ENCODE measurements around the gene ARFGEF3. TPM values are rescaled to one million over a fixed set of nuclear protein-coding genes. Genes with fewer than 3 reads are reported as not detected.
"Not testable (repeated sequence)": the region's sequence is repeated elsewhere in the genome, so short reads cannot be mapped to it uniquely, and the experiment has no call there.

The ARFGEF3 gene, protein sequence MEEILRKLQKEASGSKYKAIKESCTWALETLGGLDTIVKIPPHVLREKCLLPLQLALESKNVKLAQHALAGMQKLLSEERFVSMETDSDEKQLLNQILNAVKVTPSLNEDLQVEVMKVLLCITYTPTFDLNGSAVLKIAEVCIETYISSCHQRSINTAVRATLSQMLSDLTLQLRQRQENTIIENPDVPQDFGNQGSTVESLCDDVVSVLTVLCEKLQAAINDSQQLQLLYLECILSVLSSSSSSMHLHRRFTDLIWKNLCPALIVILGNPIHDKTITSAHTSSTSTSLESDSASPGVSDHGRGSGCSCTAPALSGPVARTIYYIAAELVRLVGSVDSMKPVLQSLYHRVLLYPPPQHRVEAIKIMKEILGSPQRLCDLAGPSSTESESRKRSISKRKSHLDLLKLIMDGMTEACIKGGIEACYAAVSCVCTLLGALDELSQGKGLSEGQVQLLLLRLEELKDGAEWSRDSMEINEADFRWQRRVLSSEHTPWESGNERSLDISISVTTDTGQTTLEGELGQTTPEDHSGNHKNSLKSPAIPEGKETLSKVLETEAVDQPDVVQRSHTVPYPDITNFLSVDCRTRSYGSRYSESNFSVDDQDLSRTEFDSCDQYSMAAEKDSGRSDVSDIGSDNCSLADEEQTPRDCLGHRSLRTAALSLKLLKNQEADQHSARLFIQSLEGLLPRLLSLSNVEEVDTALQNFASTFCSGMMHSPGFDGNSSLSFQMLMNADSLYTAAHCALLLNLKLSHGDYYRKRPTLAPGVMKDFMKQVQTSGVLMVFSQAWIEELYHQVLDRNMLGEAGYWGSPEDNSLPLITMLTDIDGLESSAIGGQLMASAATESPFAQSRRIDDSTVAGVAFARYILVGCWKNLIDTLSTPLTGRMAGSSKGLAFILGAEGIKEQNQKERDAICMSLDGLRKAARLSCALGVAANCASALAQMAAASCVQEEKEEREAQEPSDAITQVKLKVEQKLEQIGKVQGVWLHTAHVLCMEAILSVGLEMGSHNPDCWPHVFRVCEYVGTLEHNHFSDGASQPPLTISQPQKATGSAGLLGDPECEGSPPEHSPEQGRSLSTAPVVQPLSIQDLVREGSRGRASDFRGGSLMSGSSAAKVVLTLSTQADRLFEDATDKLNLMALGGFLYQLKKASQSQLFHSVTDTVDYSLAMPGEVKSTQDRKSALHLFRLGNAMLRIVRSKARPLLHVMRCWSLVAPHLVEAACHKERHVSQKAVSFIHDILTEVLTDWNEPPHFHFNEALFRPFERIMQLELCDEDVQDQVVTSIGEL (N-terminal part only)
- total RNA-seq (9.6 TPM), polyA plus RNA-seq (1.3 TPM)

DNA sequence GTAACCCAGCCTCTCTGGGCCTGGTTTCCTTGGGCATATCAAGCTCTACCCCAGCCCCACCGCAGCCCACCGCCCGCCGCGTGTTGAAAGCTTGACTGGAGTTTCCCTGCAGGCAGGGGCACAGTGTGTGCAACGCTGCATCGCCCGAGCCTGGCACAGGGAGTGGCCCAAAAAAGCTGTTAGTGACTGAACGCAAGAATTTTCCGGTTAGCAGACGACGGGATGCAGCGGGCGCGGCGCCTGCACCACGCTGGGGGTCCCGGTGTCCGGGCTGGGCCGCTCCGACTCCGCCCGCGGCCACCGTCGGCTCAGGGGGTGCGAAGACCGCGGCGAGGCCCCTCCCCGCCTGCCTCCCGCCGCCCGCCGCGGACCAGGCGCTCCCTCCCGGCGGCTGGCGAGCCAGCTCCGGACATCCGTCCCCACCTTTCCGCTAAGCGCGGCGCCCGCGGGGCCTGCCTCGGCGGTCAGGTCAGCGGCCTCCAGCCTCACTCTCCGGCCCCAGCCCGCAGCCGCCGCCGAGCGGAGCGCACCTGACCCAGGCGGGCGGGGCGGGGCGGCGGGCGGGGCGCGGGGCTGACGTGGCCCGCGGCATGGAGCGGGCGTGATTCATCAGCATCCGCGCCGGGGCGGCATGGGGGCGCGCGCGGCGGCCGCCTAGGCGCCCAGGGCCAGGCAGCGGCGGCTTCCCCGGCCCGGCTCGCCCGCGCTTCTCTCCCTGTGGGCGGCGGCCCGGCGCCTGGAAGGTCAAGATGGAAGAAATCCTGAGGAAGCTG, at the start of gene ARFGEF3:
Gene ARFGEF3, plus strand, starts transcription at position 602 of the 773 bp plus-strand sequence. Its CDS starts 148 bp downstream, at position 750.
- Histone ChIP-seq H3K4me1 (ENCODE audit: insufficient read depth) (no peaks in the 10 kb centered on the region), H3K27ac (ENCODE audit: low read depth) (peak within 1 kb of the TSS; percentile 34), H3K4me3 (ENCODE audit: low read depth, low read length) (peak within 1 kb of the TSS; percentile 73), H3K36me3 (ENCODE audit: insufficient read depth) (no peaks in the 10 kb centered on the region)
- DNase-seq (ENCODE audit: extremely low spot score): no peak
- under 1% methylated on average over 93 of the region's 93 CpGs for WGBS

DNA sequence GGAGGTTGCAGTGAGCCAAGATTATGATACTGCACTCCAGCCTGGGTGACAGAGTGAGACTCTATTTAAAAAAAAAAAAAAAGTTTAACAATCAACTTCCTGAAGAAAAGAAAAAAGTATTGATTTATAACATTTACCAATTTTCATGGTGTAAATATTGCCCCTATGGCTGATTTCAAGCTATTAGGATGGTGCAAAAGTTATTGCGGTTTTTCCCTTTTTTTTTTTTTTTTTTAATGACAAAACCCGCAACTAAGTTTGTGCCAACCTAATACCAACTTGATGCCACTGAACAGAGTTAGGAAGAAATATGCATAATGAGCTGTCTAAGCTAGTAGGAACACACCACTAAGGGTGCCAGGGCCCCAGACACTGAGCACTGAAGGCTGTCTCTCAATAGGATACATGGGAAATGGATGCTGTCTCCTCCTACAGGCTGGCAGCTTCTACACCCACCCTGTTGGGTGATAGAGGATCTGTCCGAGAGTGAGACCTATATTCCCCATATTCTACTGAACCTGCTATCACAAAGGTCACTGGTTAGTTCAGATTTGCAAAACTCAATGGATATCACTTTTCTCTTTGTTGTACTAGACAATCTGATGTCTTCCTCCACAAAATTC, 48.0 kb upstream of the ARFGEF3 start:
- no peaks in the 10 kb centered on the region for H3K36me3 ChIP-seq (ENCODE audit: insufficient read depth)
- no peak overlapping the region for H3K27ac ChIP-seq (ENCODE audit: low read depth)
- DNase-seq (ENCODE audit: extremely low spot score): no peak
- H3K4me3 ChIP-seq (ENCODE audit: low read depth, low read length): no peak overlapping the region
- no peaks in the 10 kb centered on the region for H3K4me1 ChIP-seq (ENCODE audit: insufficient read depth)
- WGBS: 76% methylated on average over 3 of the region's 3 CpGs

DNA sequence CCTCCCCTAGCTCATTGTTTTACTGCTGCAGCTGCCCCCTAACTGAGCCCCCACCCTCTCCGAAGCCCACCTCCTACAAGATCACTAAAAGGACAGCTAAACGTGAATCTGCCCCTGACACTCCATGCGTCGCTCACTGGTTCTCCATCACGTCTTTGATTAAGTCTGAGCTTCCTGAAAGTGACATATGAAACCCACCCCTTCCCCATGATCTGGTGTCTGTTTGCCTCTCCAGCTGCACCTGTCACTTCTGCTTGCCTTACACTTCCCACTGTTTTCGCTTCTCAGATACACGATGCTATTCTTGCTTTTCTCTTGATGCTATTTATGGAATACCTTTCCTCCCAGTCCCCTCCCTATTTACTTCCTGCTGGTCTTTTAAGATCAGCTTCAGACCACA, 46.5 kb upstream of the ARFGEF3 start:
- Histone ChIP-seq H3K4me3 (ENCODE audit: low read depth, low read length) (no peak overlapping the region), H3K4me1 (ENCODE audit: insufficient read depth) (no peaks in the 10 kb centered on the region), H3K36me3 (ENCODE audit: insufficient read depth) (no peaks in the 10 kb centered on the region), H3K27ac (ENCODE audit: low read depth) (no peak overlapping the region)
- no peak for DNase-seq (ENCODE audit: extremely low spot score)
- 42% methylated on average over 7 of the region's 7 CpGs for WGBS

DNA sequence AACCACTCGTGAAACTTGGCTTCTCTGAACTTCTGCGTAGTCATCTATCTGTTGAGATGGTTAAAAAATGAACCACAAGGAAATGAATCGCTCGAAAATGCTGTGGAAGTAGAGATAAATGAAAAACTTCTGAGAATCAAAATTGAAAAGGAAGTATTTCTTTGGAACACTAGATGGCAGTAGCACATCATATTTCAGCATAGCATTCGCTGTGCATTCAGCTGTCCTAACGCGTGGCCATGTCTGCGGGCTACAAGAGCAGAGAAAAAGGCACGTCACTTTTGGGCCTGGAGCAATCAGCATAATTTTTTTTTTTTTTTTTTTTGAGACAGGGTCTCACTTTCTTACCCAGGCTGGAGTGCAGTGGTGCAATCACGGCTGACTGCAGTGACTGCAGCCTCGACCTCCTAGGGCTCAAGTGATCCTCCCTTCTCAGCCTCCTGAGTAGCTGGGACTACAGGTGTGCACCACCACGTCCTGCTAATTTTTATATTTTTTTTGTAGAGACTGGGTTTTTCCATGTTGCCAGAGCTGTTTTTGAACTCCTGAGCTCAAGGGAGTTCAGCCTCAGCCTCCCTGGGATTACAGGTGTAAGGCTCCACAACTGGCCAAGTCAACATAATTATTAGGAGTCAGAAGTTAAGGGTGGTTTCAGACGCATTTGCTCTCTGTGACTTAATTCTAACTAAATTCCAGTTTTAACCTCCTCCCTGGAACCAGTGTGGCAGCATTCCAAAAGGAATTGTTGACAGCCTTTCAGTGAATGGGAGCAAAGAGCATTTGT, 45.7 kb upstream of the ARFGEF3 start:
- H3K4me1 ChIP-seq (ENCODE audit: insufficient read depth): no peaks in the 10 kb centered on the region
- H3K27ac ChIP-seq (ENCODE audit: low read depth): no peak overlapping the region
- H3K4me3 ChIP-seq (ENCODE audit: low read depth, low read length): no peak overlapping the region
- H3K36me3 ChIP-seq (ENCODE audit: insufficient read depth): no peaks in the 10 kb centered on the region
- WGBS: 21% methylated on average over 13 of the region's 13 CpGs
- DNase-seq (ENCODE audit: extremely low spot score): no peak

DNA sequence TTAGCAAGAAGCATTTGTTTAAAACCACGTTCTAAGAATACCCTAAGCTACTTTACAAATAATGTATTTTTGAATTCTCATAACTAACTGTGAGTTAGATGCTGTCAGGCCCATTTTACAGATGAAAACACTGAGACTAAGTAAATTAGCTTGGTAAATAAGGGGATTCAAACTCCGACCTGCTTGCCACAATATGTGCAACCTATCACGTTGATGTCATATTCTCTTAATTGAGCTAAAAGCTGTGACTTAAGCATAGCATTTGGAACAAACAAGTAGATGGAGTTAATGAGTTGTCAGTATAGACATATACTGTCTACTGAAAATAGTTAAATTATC, 45.1 kb upstream of the ARFGEF3 start:
- H3K36me3 ChIP-seq (ENCODE audit: insufficient read depth): no peaks in the 10 kb centered on the region
- DNase-seq (ENCODE audit: extremely low spot score): no peak
- no peak overlapping the region for H3K27ac ChIP-seq (ENCODE audit: low read depth)
- WGBS: 65% methylated on average over 3 of the region's 3 CpGs
- H3K4me3 ChIP-seq (ENCODE audit: low read depth, low read length): no peak overlapping the region
- no peaks in the 10 kb centered on the region for H3K4me1 ChIP-seq (ENCODE audit: insufficient read depth)

DNA sequence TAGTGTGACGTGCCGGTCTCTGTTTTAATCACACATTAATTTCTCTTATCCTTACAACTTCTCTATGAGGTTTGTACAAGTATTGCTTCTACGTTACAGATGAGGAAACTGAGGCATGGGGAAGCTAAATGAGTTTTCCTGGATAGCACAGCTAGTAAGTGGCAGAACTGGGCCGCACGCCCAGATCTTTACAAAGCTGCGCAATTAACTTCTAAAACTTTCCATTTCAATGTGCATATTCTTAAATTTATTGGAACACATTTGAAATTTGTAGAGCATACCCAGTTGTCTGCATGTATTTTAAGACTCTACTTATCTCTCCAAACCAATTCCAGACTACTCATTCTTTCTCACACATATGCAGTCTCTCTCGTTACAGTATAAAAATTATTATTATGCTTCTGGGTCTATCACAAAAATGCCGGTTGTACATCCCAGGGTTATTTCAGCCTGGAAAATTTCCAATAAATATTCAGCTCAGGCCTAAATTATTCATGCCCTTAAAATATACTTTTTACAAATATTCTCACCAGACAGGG, 44.3 kb upstream of the ARFGEF3 start:
- DNase-seq (ENCODE audit: extremely low spot score): no peak
- 80% methylated on average over 8 of the region's 8 CpGs for WGBS
- H3K4me1 ChIP-seq (ENCODE audit: insufficient read depth): no peaks in the 10 kb centered on the region
- H3K27ac ChIP-seq (ENCODE audit: low read depth): no peak overlapping the region
- no peak overlapping the region for H3K4me3 ChIP-seq (ENCODE audit: low read depth, low read length)
- H3K36me3 ChIP-seq (ENCODE audit: insufficient read depth): no peaks in the 10 kb centered on the region

DNA sequence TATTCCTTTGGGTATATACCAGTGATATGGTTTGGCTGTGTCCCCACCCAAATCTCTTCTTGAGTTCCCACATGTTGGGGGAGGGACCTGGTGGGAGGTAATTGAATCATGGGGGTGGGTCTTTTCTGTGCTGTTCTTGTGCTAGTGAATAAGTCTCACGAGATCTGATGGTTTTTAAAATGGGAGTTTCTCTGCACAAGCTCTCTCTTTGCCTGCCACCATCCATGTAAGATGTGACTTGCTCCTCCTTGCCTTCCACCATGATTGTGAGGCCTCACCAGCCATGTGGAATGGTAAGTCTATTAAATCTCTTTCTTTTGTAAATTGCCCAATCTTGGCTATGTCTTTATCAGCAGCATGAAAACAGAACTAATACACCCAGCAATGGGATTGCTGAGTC, 42.5 kb upstream of the ARFGEF3 start:
- H3K4me1 ChIP-seq (ENCODE audit: insufficient read depth); DNase-seq (ENCODE audit: extremely low spot score); H3K27ac ChIP-seq (ENCODE audit: low read depth); H3K36me3 ChIP-seq (ENCODE audit: insufficient read depth); H3K4me3 ChIP-seq (ENCODE audit: low read depth, low read length): not testable (repeated sequence)
- WGBS: 96% methylated on average over 1 of the region's 1 CpG

DNA sequence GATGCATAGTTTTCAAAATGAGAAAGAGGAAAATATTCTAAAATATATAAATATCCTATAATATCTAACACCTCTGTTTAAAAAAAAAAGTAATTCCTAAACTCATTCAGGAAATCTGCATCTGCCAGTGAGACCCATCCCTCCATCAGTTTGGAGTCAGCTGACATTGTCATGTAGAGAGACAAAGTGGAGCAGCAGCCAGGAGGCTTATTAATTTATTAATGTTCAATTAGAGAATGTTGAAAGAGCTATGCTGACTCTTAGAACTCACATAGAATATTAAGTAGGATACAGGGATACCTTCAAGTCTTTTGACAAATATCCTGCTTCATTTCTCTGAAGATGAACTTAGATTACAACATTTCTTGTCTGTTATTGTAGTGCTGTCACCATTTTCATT, 41.8 kb upstream of the ARFGEF3 start:
- H3K4me3 ChIP-seq (ENCODE audit: low read depth, low read length): no peak overlapping the region
- H3K27ac ChIP-seq (ENCODE audit: low read depth): no peak overlapping the region
- no peak for DNase-seq (ENCODE audit: extremely low spot score)
- no peaks in the 10 kb centered on the region for H3K4me1 ChIP-seq (ENCODE audit: insufficient read depth)
- no peaks in the 10 kb centered on the region for H3K36me3 ChIP-seq (ENCODE audit: insufficient read depth)

DNA sequence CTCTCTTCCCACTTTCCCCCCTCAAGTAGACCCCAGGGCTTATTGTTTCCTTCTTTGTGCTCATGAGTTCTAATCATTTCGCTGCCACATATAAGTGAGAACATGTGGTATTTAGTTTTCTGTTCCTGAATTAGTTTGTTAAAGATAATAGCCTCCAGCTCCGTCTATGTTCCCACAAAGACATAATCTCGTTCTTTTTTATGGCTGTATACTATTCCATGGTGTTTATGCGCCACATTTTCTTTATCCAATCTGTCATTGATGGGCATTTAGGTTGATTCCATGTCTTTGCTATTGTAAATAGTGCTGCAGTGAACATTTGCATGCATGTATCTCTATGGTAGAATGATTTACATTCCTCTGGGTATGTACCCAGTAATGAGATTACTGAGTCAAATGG, 37.6 kb upstream of the ARFGEF3 start:
- H3K36me3 ChIP-seq (ENCODE audit: insufficient read depth): no peaks in the 10 kb centered on the region
- no peaks in the 10 kb centered on the region for H3K4me1 ChIP-seq (ENCODE audit: insufficient read depth)
- no peak for DNase-seq (ENCODE audit: extremely low spot score)
- no peak overlapping the region for H3K4me3 ChIP-seq (ENCODE audit: low read depth, low read length)
- H3K27ac ChIP-seq (ENCODE audit: low read depth): no peak overlapping the region
- 94% methylated on average over 4 of the region's 4 CpGs for WGBS

DNA sequence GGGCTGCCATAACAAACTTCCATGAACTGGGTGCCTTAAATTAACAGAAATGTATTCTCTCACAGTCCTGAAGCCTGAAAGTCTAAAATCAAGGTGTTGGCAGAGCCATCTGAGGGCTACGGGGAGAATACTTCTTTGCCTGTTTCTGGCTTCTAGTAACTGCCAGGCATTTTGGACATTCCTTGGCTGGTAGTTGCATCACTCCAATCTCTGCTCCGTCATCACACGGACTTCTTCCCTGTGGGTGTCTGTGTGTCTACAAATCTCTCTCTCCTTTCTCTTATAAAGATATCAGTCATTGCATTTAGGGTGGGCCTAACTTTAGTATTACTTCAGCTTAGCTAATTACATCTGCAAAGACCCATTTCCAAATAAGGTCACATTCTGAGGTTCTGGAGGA, 33.6 kb upstream of the ARFGEF3 start:
- Histone ChIP-seq H3K4me3 (ENCODE audit: low read depth, low read length) (no peak overlapping the region), H3K36me3 (ENCODE audit: insufficient read depth) (no peaks in the 10 kb centered on the region), H3K27ac (ENCODE audit: low read depth) (no peak overlapping the region), H3K4me1 (ENCODE audit: insufficient read depth) (no peaks in the 10 kb centered on the region)
- DNase-seq (ENCODE audit: extremely low spot score): no peak
- WGBS: 83% methylated on average over 3 of the region's 3 CpGs

DNA sequence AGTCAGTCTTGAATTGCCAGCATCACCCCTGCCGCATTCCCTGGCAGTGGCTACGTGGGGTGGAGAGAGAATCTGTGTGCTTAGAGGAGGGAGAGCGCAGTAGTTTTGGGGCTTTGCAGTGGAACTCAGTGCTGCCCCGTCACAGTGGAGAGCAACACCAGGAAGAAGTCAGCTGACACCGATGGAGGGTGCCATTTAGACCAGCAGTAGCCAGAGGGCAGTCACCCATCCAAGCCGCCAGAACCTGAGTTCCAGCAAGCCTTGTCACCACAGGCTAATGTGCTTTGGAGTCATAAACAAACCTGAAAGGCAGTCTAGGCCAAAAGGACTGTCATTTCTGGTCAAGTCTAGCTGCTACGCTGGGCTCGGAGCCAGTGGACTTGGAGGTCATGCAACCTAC, 32.5 kb upstream of the ARFGEF3 start:
- Histone ChIP-seq H3K27ac (ENCODE audit: low read depth) (no peak overlapping the region), H3K4me1 (ENCODE audit: insufficient read depth) (no peaks in the 10 kb centered on the region), H3K4me3 (ENCODE audit: low read depth, low read length) (no peak overlapping the region), H3K36me3 (ENCODE audit: insufficient read depth) (no peaks in the 10 kb centered on the region)
- 93% methylated on average over 8 of the region's 8 CpGs for WGBS
- no peak for DNase-seq (ENCODE audit: extremely low spot score)

DNA sequence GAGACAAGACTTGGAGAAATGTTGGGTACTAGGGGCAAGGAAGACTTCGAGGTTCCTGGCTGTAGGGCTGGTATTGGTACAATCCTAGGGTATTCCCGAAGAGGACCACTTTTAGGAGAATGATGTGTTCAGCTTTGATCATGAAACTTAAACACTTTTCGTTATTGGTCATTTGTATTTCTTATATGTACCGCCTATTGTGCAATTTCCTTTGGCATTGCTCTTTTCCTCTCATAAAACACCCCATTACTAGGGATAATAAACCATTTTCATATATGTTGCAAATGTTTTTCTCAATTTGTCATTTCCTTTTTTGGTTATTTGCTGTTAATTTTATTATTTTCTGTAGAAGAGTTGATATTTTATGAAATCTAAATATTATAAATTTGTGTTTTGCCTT, 18.9 kb upstream of the ARFGEF3 start:
- WGBS: 87% methylated on average over 4 of the region's 4 CpGs
- no peaks in the 10 kb centered on the region for H3K4me1 ChIP-seq (ENCODE audit: insufficient read depth)
- H3K27ac ChIP-seq (ENCODE audit: low read depth): no peak overlapping the region
- H3K4me3 ChIP-seq (ENCODE audit: low read depth, low read length): no peak overlapping the region
- no peaks in the 10 kb centered on the region for H3K36me3 ChIP-seq (ENCODE audit: insufficient read depth)
- DNase-seq (ENCODE audit: extremely low spot score): no peak
